Motor neuron (in vitro differentiated cells): Measurements from ENCODE around the gene ZNF727. TPM values are rescaled to one million over a fixed set of nuclear protein-coding genes. Genes with fewer than 3 reads are reported as not detected.
"Not testable (repeated sequence)": the region's sequence is repeated elsewhere in the genome, so short reads cannot be mapped to it uniquely, and the experiment has no call there.

Experiments used
- ATAC-seq, 8 experiments: fragments of 200-7000 bp; cut with Tn5 transposase; replicated peaks in 6 of 8; 2 replicates each; pipeline ENCODE4 v1.8.0; 2021; ENCODE audit warnings: mild to moderate bottlenecking in 8 of 8, moderate library complexity in 8 of 8
- H3K27ac ChIP-seq, 2 donors: fragments of 250-450 bp; sonication (Bioruptor Pico); 2 replicates each; pipeline ENCODE4 v1.9.0; 2021; ENCODE audit warnings: antibody characterized with exemption in 2 of 2, mild to moderate bottlenecking in 2 of 2, moderate library complexity in 1 of 2
- H3K4me1 ChIP-seq, 2 donors: fragments of 250-450 bp; sonication (Bioruptor Pico); replicated peaks in 1 of 2; 2 replicates each; pipeline ENCODE4 v1.6.1; 2021; ENCODE audit warnings: antibody characterized with exemption in 2 of 2, mild to moderate bottlenecking in 2 of 2, moderate library complexity in 1 of 2
- H3K4me3 ChIP-seq, 5 donors: fragments of 250-450 bp; sonication (Bioruptor Pico); 2 replicates each; pipeline ENCODE4 v1.9.0; 2021; ENCODE audit warnings: antibody characterized with exemption in 5 of 5, mild to moderate bottlenecking in 5 of 5, moderate library complexity in 4 of 5
- WGBS, 10 experiments: fragments of 450-650 bp; shearing (Covaris generic); methylation state at CpG; one replicate each; pipeline ENCODE4 v1.0.0; 2022; 5-methylcytosine and 5-hydroxymethylcytosine counted together
- in situ Hi-C, 9 experiments: fragments of 400-800 bp; cut with MboI; loops; one replicate each; pipeline ENCODE4 v1.15.0; 2021; ENCODE audit warnings: low sequenced_read_pairs in 9 of 9, low pct_unique_long_range_greater_than_20kb in 2 of 9; ENCODE audit not compliant: unreplicated experiment in 9 of 9
- total RNA-seq, 8 experiments: library from RNA; unstranded; fragments of 300-600 nt; gene quantifications; 2 replicates each; pipeline versions ENCODE4 v1.2.3 to v1.2.4, GENCODE V29; 2022

The ZNF727 gene
- total RNA-seq, result under 1 TPM in 1 of 8 experiments, not detected in 7; 0.05 TPM

DNA sequence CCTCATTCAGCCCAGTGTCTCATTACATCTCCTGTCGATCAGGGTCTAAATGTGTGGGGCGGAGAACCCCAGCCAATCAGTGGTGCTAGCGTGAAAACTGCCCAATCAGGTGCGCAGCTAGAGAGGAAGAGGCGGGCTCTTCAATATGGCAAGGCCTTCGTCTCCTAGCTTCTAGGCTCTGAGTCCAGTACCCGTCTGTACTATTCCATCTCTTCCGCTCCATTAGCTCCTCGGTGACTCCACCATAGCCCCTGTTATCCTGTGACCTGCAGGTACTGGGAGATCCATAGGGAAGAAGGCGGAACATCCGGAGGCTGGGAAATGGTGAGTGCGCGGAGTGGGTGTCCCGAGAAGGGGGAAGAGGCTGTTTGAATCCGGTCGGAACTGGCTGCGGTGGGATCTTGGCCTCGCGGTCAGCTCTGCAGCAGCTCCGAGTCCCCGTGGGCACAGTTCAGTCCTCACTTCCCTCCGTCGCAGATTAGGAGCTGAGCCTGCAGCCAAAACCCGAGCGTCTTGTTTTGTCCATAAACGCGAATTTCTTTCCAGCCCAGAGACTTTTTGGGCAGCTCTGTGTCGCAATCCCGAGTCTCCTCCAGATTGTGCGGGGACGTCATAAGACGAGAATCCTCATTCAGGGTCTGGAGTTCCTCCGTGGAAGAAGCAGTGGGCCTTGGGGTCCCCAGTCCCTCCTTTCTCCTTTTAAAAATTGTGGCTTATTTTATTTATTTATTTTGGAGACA is at the start of gene ZNF727:
Gene ZNF727, plus strand, starts transcription at position 134 of the 740 bp plus-strand sequence. Its CDS starts 188 bp downstream, at position 322.
- 0 to 73% (median 63%) methylated on average over 1 to 24 of the region's 33 CpGs; no CpG with 5 or more reads in 3 of the 10 experiments for WGBS, 10 experiments
- no peak for ATAC-seq
- H3K4me3 ChIP-seq, result no peak within 1 kb of the TSS
- in situ Hi-C loops, result loop anchor here in 1 of 9 experiments (25.0 kb wide), 1 partner anchor 92 kb away; no protein-coding TSS in a partner anchor
- H3K4me1 ChIP-seq, result no peaks in the 10 kb centered on the region
- no peak within 1 kb of the TSS for H3K27ac ChIP-seq

DNA sequence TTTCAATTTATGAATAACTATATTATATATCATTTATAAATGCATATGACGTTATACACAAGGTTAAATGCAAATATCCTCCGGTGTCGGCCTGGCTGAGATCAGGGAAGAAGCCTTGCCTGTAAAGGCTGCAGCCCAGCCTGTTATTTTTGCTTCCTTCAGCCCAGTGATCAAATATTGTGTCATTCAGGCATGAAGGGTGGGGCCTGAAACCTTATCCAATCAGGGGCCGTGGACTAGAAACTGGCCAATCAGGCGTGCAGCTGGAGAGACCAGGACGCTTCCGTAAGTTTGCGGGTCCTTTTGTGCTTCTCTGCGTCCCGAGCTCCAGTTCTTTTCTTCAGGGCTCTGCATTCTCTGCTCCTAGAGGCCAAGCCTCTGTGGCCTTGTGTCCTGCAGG is 46.7 kb upstream of the ZNF727 start, which contains the start of gene ZNF722:
Gene ZNF722, plus strand, starts transcription at position 301 of the 400 bp plus-strand sequence. CDS start 113 bp downstream, outside the sequence.
- in situ Hi-C loops, result no loop called here
- Histone ChIP-seq H3K27ac (no peak within 1 kb of the TSS), H3K4me1 (no peaks in the 10 kb centered on the region), H3K4me3 (no peak within 1 kb of the TSS)
- no peak for ATAC-seq
- 9 to 93% (median 63%) methylated on average over 1 to 10 of the region's 10 CpGs for WGBS, 10 experiments

DNA sequence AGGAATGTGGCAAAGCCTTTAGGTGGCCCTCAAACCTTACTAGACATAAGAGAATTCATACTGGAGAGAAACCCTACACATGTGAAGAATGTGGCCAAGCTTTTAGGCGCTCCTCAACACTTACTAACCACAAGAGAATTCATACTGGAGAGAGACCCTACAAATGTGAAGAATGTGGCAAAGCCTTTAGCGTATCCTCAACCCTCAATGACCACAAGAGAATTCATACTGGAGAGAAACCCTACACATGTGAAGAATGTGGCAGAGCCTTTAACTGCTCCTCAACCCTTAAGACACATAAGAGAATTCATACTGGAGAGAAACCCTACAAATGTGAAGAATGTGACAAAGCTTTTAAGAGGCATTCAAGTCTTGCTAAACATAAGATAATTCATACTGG is 29.7 kb upstream of the ZNF727 start:
- in situ Hi-C loops, H3K27ac ChIP-seq, H3K4me1 ChIP-seq, H3K4me3 ChIP-seq, ATAC-seq: not testable (repeated sequence)
- WGBS, 10 experiments, result 0 to 80% (median 43%) methylated on average over 1 to 2 of the region's 2 CpGs; no CpG with 5 or more reads in 3 of the 10 experiments

- H3K27ac ChIP-seq, result no peak overlapping the region
- in situ Hi-C loops, result loop anchor here in 1 of 9 experiments (25.0 kb wide), 1 partner anchor 102 kb away; no protein-coding TSS in a partner anchor
- no peaks in the 10 kb centered on the region for H3K4me1 ChIP-seq
- WGBS, 10 experiments, result 0 to 60% (median 33%) methylated on average over 1 to 3 of the region's 3 CpGs; no CpG with 5 or more reads in 3 of the 10 experiments
- no peak for ATAC-seq
- no peak overlapping the region for H3K4me3 ChIP-seq
Measured at GRCh38 chr7:64035388-64035787, 9.8 kb upstream of the ZNF727 start.

DNA sequence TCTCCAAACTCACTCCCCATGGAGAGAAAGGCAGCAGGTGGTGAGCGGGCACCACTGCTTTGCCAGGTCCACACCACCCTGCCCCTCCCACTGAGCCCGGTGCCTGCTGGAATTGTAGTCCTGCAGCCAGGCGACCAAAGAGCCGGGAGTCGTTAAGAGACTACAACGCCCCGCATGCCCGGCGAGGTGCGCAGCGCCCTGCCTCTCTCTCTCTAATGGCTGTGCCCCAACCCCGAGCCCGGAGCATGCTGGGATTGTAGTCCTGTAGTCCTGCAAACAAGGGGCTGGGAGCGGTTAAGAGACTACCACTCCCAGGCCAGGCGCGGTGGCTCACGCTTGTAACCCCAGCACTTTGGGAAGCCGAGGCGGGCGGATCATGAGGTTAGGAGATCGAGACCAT is 8.1 kb upstream of the ZNF727 start:
- WGBS, 10 experiments, result 10 to 90% (median 81%) methylated on average over 2 to 6 of the region's 21 CpGs; no CpG with 5 or more reads in 4 of the 10 experiments
- in situ Hi-C loops, result loop anchor here in 1 of 9 experiments (25.0 kb wide), 1 partner anchor 100 kb away; no protein-coding TSS in a partner anchor
- Histone ChIP-seq H3K4me1 (no peaks in the 10 kb centered on the region), H3K4me3 (no peak overlapping the region), H3K27ac (no peak overlapping the region)
- ATAC-seq, result no peak

GRCh38 chr7:64046041-64046389 is 781 bp downstream of the ZNF727 start:
- Histone ChIP-seq H3K4me3 (no peak overlapping the region), H3K4me1 (no peaks in the 10 kb centered on the region), H3K27ac (no peak overlapping the region)
- in situ Hi-C loops, result loop anchor here in 1 of 9 experiments (25.0 kb wide), 1 partner anchor 91 kb away; no protein-coding TSS in a partner anchor
- no peak for ATAC-seq
- 0 to 69% (median 40%) methylated on average over 1 to 9 of the region's 12 CpGs; no CpG with 5 or more reads in 3 of the 10 experiments for WGBS, 10 experiments

GRCh38 chr7:64077837-64078698 is 32.8 kb downstream of the ZNF727 start:
- in situ Hi-C loops, H3K4me1 ChIP-seq, H3K27ac ChIP-seq, H3K4me3 ChIP-seq, ATAC-seq: not testable (repeated sequence)
- 25 to 73% (median 33%) methylated on average over 1 to 3 of the region's 3 CpGs; no CpG with 5 or more reads in 1 of the 10 experiments for WGBS, 10 experiments

DNA sequence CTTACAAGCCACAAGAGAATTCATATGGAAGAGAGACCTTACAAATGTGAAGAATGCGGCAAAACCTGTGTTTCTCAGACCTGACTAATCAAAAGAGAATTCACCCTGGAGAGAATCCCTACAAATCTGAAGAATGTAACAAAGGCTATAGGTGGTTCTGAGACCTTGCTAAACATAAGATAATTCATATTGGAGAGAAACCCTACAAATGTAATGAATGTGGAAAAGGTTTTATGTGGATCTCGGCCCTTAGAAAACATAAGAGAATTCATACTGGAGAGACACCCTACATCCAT is 33.4 kb downstream of the ZNF727 start:
- in situ Hi-C loops, result no loop called here
- H3K4me1 ChIP-seq, result no peaks in the 10 kb centered on the region

DNA sequence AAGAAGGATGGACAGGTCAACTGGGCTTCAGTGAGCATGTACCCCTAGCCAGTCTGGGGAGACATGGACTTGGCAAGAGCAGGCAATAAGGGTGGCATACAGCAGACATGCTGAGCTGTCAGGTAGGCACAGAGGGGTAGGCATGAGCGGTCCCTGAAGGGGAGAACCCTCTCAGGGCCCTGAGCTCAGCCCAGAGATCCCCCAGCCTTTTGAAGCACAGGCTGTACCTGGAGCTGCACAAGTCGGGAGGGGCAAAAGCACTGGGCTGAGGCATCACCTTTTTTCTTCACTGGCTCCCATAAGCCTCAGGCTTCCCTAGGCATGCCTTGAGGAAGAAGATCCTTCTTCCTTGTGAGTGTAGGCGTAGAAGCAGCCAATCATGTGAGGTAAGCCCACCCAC is 42.3 kb downstream of the ZNF727 start:
- H3K4me1 ChIP-seq, result no peaks in the 10 kb centered on the region
- no peak for ATAC-seq
- H3K27ac ChIP-seq, result no peak overlapping the region
- WGBS, 10 experiments, result 0 to 67% (median 20%) methylated on average over 1 to 3 of the region's 3 CpGs; no CpG with 5 or more reads in 3 of the 10 experiments
- H3K4me3 ChIP-seq, result no peak overlapping the region
- in situ Hi-C loops, result no loop called here

More for the DNA sequence above, 33.4 kb downstream of the ZNF727 start:
- Histone ChIP-seq H3K27ac (no peak overlapping the region), H3K4me3 (no peak overlapping the region)
- no peak for ATAC-seq
- WGBS, 10 experiments, result 31 to 100% (median 82%) methylated on average over 1 to 2 of the region's 2 CpGs; no CpG with 5 or more reads in 3 of the 10 experiments

GRCh38 chr7:64088863-64089262 is 43.6 kb downstream of the ZNF727 start:
- WGBS, 10 experiments, result 0 to 100% (median 28%) methylated on average over 1 to 4 of the region's 5 CpGs; no CpG with 5 or more reads in 2 of the 10 experiments
- H3K27ac ChIP-seq, ATAC-seq, H3K4me1 ChIP-seq, in situ Hi-C loops, H3K4me3 ChIP-seq: not testable (repeated sequence)
